GM12891 (cell line): Measurements from ENCODE around the gene MAPT.

ENCODE experiments used
- POLR2A ChIP-seq: IDR thresholded peaks from 2 replicates; pipeline ENCODE4 v1.6.1; 2011; ENCODE audit warnings: low read depth, low read length, control low read depth
- POLR2AphosphoS5 ChIP-seq: IDR thresholded peaks from 2 replicates; pipeline ENCODE4 v1.6.1; 2011; ENCODE audit warnings: low read depth, low read length, control low read depth

- TF ChIP-seq POLR2AphosphoS5 (no peak), POLR2A (no peak)
Observed at GRCh38 chr17:45990886-45991285, 96.5 kb downstream of the MAPT start.
